Fibroblast of peridontal ligament (primary cell): ENCODE data around the gene MPL.
A peak's percentile ranks its signal among the peaks of the same experiment; 100 is the strongest.

Experiments used
- DNase-seq: peaks from one replicate; pipeline ENCODE4 v3.0.0-alpha.2; 2010; ENCODE audit errors: extremely low read depth

Gene MPL

DNA sequence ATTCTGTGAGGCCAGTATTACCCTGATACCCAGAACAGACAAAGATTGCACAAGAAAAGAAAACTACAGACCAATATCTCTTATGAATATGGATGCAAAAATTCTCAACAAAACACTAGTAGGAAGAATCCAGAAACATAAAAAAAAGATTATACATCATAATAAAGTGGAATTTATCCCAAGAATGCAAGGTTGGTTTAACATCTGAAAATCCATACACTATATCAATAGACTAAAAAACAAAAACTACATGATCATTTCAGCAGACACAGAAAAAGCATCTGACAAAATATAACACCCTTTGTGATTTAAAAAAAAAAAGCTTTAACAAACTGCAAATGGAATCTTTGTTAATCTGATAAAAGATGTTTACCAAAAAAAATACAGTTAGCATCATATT, 12.2 kb upstream of the MPL start:
- DNase-seq: no peak

GRCh38 chr1:43327549-43328292, 9.9 kb upstream of the MPL start:
- DNase-seq: peak; percentile 84

- peak; percentile 76 for DNase-seq
Measured at GRCh38 chr1:43329995-43330751, 7.4 kb upstream of the MPL start.

GRCh38 chr1:43331688-43332087, 5.9 kb upstream of the MPL start:
- no peak for DNase-seq

GRCh38 chr1:43334453-43335205, 3.0 kb upstream of the MPL start:
- DNase-seq: no peak

- no peak for DNase-seq
Measured at GRCh38 chr1:43338001-43338400, 383 bp downstream of the MPL start.

DNA sequence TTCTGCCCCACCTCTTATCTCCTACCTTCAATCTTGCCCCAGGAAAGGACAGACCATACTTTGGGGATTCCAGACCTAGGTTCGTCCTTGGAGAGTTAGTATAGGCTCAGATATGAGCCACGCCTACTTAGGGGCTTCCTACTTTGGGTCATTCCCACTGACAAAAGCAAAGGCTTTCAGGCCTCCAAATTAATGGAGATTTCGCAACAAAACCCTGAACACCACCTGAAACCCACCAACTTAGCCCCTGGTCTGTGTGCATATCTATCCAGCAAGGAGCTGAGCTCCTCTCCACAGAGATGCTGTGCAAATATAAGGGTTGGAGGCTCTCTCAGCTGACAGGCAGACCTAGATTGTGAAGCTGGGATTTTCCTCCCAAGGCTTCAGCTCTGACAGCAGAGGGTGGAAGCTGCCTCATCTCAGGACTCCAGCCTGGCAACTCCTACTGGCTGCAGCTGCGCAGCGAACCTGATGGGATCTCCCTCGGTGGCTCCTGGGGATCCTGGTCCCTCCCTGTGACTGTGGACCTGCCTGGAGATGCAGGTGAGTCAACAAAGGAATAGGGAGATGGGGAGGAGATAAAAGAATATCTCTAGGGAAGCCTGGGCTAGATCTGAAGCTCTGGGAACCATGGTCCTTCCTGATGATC, 2.1 kb downstream of the MPL start:
- DNase-seq: no peak

- DNase-seq: no peak
Measured at GRCh38 chr1:43340559-43340958, 2.9 kb downstream of the MPL start.

GRCh38 chr1:43344267-43344850, 6.7 kb downstream of the MPL start:
- DNase-seq: no peak

DNA sequence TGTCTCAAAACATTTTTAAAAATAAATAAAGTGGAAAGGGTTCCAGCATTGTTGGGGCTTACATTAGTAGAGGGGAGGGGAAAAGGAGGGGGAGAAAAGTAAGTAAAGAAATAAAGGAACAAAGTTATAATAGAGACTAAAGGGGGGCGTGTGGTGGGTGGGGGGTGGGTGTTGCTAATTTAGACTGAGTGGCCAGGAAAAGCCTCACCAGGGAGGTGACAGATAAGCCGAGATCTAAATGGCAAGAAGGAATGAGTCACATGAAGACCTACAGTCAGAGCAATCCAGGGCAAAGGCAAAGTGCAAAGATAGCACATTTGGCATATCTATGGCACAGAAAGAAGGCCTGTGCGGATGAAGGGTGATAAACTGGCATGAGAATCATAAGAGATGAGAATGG, 7.5 kb downstream of the MPL start:
- DNase-seq: no peak

DNA sequence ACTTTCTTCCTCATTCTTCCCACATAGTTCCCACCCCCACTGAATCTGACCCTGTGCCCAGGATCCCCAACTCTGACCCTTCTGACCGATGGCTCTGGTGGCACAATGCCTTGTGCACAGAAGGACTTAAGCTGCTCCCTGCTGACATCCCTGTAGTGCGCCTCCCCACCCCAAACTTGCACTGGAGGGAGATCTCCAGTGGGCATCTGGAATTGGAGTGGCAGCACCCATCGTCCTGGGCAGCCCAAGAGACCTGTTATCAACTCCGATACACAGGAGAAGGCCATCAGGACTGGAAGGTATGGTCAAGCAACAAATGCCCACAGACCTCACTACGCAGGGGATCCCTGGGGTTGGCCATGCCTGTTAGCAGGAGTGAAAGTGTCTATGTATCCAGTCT, 9.0 kb downstream of the MPL start:
- DNase-seq: no peak

- DNase-seq: no peak
Measured at GRCh38 chr1:43348343-43348808, 10.8 kb downstream of the MPL start.

DNA sequence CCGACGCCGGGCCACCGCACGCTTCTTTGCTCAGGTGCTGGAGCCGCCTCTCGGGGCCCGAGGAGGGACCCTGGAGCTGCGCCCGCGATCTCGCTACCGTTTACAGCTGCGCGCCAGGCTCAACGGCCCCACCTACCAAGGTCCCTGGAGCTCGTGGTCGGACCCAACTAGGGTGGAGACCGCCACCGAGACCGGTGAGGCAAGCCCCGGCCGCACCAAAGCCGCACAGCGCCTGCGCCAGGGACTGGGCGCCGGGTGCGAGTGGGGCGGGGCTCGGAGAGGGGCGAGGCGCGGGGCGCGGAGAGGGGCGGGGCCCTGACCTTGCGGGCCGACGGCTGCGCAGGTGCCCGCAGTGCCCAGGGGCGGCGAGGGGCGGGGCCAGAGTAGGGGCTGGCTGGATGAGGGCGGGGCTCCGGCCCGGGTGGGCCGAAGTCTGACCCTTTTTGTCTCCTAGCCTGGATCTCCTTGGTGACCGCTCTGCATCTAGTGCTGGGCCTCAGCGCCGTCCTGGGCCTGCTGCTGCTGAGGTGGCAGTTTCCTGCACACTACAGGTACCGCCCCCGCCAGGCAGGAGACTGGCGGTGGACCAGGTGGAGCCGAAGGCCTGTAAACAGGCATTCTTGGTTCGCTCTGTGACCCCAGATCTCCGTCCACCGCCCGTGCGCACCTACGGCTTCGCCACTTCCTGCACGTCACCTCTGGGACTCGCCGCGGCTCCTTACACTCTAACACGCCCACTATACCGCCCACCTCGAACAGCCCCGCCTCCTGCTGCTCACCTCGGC, 11.4 kb downstream of the MPL start:
- no peak for DNase-seq

DNA sequence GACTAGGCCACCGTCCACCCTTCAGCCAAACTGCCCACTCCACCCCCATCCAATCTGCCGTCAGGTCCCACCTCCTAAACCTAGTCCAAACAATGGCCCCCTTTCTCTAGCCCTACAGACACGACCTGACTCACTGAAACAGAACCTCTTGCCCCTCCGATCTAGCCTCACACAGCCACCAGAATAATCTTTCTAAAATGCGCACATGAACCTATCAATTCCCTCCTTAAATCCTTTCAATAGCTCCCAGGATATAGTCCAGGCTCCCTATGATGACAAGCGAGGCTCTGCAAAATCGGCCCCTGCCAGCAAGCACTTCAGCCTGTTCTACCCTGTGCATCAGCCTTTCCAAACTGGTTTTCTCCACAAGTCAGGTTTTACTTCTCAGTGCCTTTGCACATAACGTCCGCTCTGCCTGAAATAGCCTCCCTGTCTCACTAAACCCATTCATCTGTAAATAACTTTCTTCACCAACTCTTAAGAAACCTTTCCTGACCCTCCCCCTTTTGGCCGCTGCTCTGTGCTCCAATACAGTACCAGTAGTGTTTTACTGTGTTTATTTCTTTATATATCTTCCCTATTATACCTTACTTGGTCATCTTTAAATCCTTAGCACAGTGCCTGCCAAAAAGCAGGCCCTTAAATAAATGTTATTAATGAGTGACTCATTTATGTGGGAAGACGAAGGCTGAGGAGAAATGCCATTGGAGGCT, 12.1 kb downstream of the MPL start:
- no peak for DNase-seq

DNA sequence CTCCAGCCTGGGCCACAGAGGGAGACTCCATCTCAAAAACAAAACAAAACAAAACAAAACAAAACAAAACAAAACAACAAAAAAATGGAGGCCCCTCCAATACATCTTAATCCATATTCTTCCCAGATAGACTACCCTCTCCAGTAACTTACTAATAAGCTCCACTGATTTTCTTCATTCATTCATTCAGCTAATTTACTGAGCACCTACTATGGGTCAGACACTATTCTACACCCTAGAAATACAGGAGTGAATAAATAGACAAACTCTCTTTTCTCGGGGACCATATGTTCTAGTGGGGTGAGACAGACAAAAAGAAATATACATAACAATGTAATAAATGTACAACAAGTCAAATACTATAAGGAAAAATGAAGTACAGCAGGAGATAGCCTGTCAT, 13.4 kb downstream of the MPL start:
- no peak for DNase-seq

GRCh38 chr1:43351421-43352350, 14.1 kb downstream of the MPL start:
- no peak for DNase-seq

DNA sequence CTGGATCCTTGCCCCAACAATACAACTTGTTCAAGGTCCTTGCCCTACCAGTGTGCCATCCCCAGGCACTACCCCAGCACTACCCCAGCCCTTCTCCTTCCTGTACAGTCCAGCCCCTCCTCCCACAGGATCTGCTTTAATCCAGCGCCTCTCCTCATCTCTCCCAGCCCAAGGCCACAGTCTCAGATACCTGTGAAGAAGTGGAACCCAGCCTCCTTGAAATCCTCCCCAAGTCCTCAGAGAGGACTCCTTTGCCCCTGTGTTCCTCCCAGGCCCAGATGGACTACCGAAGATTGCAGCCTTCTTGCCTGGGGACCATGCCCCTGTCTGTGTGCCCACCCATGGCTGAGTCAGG, 14.7 kb downstream of the MPL start:
- DNase-seq: no peak

GRCh38 chr1:43352881-43353280, 15.3 kb downstream of the MPL start:
- no peak for DNase-seq

DNA sequence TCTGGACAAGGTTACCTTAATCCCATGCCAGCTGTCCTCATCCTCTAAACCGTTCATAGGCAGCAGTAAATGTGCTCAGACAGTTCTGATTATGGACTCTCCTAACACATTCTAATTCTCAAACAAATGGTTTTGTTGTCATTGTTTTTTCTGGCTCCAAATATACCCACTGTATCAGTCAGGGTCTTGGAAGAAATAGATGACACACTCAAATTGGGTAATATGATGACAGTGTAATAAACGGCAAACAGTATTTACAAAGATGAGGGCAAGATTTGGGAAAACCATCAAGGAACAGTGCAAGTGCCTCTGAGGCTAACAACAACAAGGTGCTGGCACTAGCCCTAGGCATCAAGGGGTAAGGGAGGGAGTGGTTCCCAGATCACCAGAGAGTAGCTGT, 16.9 kb downstream of the MPL start:
- DNase-seq: no peak
